Measurements from ENCODE around the gene MAP3K13.

Gene MAP3K13

DNA sequence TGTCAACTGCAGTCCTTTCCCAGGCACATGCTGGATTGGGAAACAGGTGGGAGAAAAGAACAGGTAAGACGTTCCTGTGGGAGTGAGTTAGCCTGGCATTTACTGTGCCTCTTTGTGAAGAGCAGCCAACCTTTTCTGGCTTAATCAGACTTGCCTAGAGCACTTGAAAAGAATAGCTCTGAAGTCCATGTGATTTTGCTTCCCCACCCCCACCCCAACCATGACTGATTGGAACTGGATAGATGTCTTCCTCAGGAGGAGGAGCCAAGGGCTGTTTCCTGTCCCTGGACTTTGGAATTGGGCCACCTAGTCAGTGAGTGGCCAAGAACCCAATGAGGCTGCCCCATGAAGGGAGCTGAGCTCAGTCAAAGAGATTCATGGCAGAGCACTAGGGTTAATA lies 140.6 kb downstream of the MAP3K13 start:
- no peak for DNase-seq (ENCODE audit: low spot score)
- Histone ChIP-seq H4K8ac (ENCODE audit: low read depth, low read length) (no peak overlapping the region), H2BK12ac (ENCODE audit: low read length) (no peak overlapping the region), H3K27ac (replicated peaks; ENCODE audit: low read length) (no peak overlapping the region), H3K79me1 (ENCODE audit: low read depth, low read length) (no peaks in the 10 kb centered on the region), H3K9ac (ENCODE audit: low read depth, low read length, poor library complexity) (no peak overlapping the region), H2BK15ac (ENCODE audit: low read length) (no peak overlapping the region), H3K9me3 (replicated peaks in 1 of 2; ENCODE audit: control insufficient read depth in 2 of 2, insufficient read depth in 1 of 2, low read depth in 1 of 2, low read length in 2 of 2) (no peaks in the 10 kb centered on the region), H4K91ac (ENCODE audit: low read depth, low read length, poor library complexity) (no peak overlapping the region), H3K14ac (ENCODE audit: low read length) (no peak overlapping the region), H3K27me3 (ENCODE audit: control insufficient read depth in 3 of 3, insufficient read depth in 3 of 3, low read depth in 1 of 3, low read length in 3 of 3) (peaks cover 0 to 12% (median 2%) of the 10 kb centered on the region in 3 experiments), H3K18ac (ENCODE audit: low read length) (no peak overlapping the region), H2BK120ac (ENCODE audit: low read depth, low read length) (no peak overlapping the region), H3K4me3 (ENCODE audit: low read length in 2 of 2) (peak overlapping the region in 1 of 2 donors; percentile 27), H2BK5ac (ENCODE audit: low read length) (no peak overlapping the region), H3K23ac (ENCODE audit: low read depth, low read length, poor library complexity) (no peak overlapping the region), H3K4me2 (ENCODE audit: insufficient read depth, low read length, poor library complexity, severe bottlenecking) (no peak overlapping the region), H2AFZ (ENCODE audit: low read length) (peak overlapping the region; percentile 26), H3K36me3 (replicated peaks in 1 of 2; ENCODE audit: control insufficient read depth in 2 of 2, insufficient read depth in 2 of 2, low read length in 2 of 2) (no peaks in the 10 kb centered on the region), H3K4ac (ENCODE audit: low read length) (no peak overlapping the region), H2AK5ac (ENCODE audit: low read depth, low read length) (no peak overlapping the region), H3K4me1 (ENCODE audit: control insufficient read depth in 2 of 2, insufficient read depth in 1 of 2, low read depth in 1 of 2, low read length in 2 of 2) (no peaks in the 10 kb centered on the region)
- no CpG with 5 or more reads among the region's 1 CpG for WGBS, 2 donors (ENCODE audit: extremely low coverage in 2 of 2, insufficient read length in 2 of 2, insufficient replicate concordance in 1 of 2)

DNA sequence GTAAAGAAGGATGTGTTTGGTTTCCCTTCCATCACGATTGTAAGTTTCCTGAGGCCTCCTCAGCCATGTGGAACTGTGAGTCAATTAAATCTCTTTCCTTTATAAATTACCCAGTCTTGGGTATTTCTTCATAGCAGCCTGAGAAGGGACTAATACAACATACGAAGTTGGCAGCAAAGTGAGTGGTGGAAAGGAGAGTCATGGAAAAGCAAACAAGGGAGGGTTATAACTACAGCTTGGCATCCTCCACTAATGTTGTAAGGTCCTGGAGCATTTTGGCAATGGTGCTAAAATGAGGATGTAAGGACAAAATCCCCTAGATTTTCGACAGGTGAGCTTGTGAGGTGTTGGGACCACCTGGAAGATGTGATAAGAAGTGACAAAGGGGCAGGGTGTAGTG lies 141.7 kb downstream of the MAP3K13 start:
- H3K27me3 ChIP-seq (ENCODE audit: control insufficient read depth in 3 of 3, insufficient read depth in 3 of 3, low read depth in 1 of 3, low read length in 3 of 3), result peaks cover 0 to 12% (median 2%) of the 10 kb centered on the region in 3 experiments
- H2BK12ac ChIP-seq (ENCODE audit: low read length), result no peak overlapping the region
- no peak overlapping the region for H4K8ac ChIP-seq (ENCODE audit: low read depth, low read length)
- no peak overlapping the region for H2BK120ac ChIP-seq (ENCODE audit: low read depth, low read length)
- no peaks in the 10 kb centered on the region for H3K36me3 ChIP-seq (replicated peaks in 1 of 2; ENCODE audit: control insufficient read depth in 2 of 2, insufficient read depth in 2 of 2, low read length in 2 of 2)
- no peak overlapping the region for H3K18ac ChIP-seq (ENCODE audit: low read length)
- H3K4ac ChIP-seq (ENCODE audit: low read length), result no peak overlapping the region
- no peak overlapping the region for H2BK15ac ChIP-seq (ENCODE audit: low read length)
- H2AFZ ChIP-seq (ENCODE audit: low read length), result no peak overlapping the region
- H2BK5ac ChIP-seq (ENCODE audit: low read length), result no peak overlapping the region
- H3K4me3 ChIP-seq (ENCODE audit: low read length in 2 of 2), result no peak overlapping the region
- no peak for DNase-seq (ENCODE audit: low spot score)
- WGBS, 2 donors (ENCODE audit: extremely low coverage in 2 of 2, insufficient read length in 2 of 2, insufficient replicate concordance in 1 of 2), result no CpG with 5 or more reads among the region's 3 CpGs
- no peaks in the 10 kb centered on the region for H3K79me1 ChIP-seq (ENCODE audit: low read depth, low read length)
- no peak overlapping the region for H3K9ac ChIP-seq (ENCODE audit: low read depth, low read length, poor library complexity)
- no peak overlapping the region for H3K23ac ChIP-seq (ENCODE audit: low read depth, low read length, poor library complexity)
- no peak overlapping the region for H2AK5ac ChIP-seq (ENCODE audit: low read depth, low read length)
- H4K91ac ChIP-seq (ENCODE audit: low read depth, low read length, poor library complexity), result no peak overlapping the region
- H3K4me2 ChIP-seq (ENCODE audit: insufficient read depth, low read length, poor library complexity, severe bottlenecking), result no peak overlapping the region
- no peak overlapping the region for H3K14ac ChIP-seq (ENCODE audit: low read length)
- H3K27ac ChIP-seq (replicated peaks; ENCODE audit: low read length), result no peak overlapping the region
- H3K9me3 ChIP-seq (replicated peaks in 1 of 2; ENCODE audit: control insufficient read depth in 2 of 2, insufficient read depth in 1 of 2, low read depth in 1 of 2, low read length in 2 of 2), result no peaks in the 10 kb centered on the region
- H3K4me1 ChIP-seq (ENCODE audit: control insufficient read depth in 2 of 2, insufficient read depth in 1 of 2, low read depth in 1 of 2, low read length in 2 of 2), result no peaks in the 10 kb centered on the region

DNA sequence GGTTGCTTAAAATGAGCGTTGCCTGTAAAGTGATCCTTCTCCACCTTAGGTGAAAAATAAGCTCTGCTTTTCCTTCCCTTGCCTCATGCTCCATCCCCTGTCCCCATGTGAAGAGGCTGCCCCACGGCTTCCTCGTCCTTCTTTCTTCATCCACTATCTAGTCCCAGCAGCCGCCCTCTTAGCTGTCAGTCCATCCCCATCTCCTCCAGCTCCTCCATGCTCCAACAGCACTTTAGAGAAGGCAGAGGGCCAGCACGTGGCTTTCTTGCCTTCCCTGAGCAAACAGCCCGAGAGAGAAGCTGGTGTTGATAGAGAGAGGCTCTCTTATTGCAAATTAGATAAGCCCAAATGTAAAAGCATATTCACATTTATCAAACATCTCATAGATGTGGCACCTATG lies 144.9 kb downstream of the MAP3K13 start:
- Histone ChIP-seq H3K9ac (ENCODE audit: low read depth, low read length, poor library complexity) (no peak overlapping the region), H2BK12ac (ENCODE audit: low read length) (no peak overlapping the region), H3K27me3 (ENCODE audit: control insufficient read depth in 3 of 3, insufficient read depth in 3 of 3, low read depth in 1 of 3, low read length in 3 of 3) (peaks cover 0 to 16% (median 0%) of the 10 kb centered on the region in 3 experiments), H3K4me1 (ENCODE audit: control insufficient read depth in 2 of 2, insufficient read depth in 1 of 2, low read depth in 1 of 2, low read length in 2 of 2) (no peaks in the 10 kb centered on the region), H2AK5ac (ENCODE audit: low read depth, low read length) (no peak overlapping the region), H4K8ac (ENCODE audit: low read depth, low read length) (no peak overlapping the region), H2BK5ac (ENCODE audit: low read length) (no peak overlapping the region), H3K4me3 (ENCODE audit: low read length in 2 of 2) (no peak overlapping the region), H2BK120ac (ENCODE audit: low read depth, low read length) (no peak overlapping the region), H3K4me2 (ENCODE audit: insufficient read depth, low read length, poor library complexity, severe bottlenecking) (no peak overlapping the region), H3K9me3 (replicated peaks in 1 of 2; ENCODE audit: control insufficient read depth in 2 of 2, insufficient read depth in 1 of 2, low read depth in 1 of 2, low read length in 2 of 2) (no peaks in the 10 kb centered on the region), H4K91ac (ENCODE audit: low read depth, low read length, poor library complexity) (no peak overlapping the region), H3K4ac (ENCODE audit: low read length) (no peak overlapping the region), H3K79me1 (ENCODE audit: low read depth, low read length) (no peaks in the 10 kb centered on the region), H2AFZ (ENCODE audit: low read length) (peak overlapping the region; percentile 59), H2BK15ac (ENCODE audit: low read length) (no peak overlapping the region), H3K23ac (ENCODE audit: low read depth, low read length, poor library complexity) (no peak overlapping the region), H3K27ac (replicated peaks; ENCODE audit: low read length) (no peak overlapping the region), H3K14ac (ENCODE audit: low read length) (no peak overlapping the region), H3K36me3 (replicated peaks in 1 of 2; ENCODE audit: control insufficient read depth in 2 of 2, insufficient read depth in 2 of 2, low read length in 2 of 2) (no peaks in the 10 kb centered on the region), H3K18ac (ENCODE audit: low read length) (no peak overlapping the region)
- DNase-seq (ENCODE audit: low spot score), result no peak
- no CpG with 5 or more reads among the region's 6 CpGs for WGBS, 2 donors (ENCODE audit: extremely low coverage in 2 of 2, insufficient read length in 2 of 2, insufficient replicate concordance in 1 of 2)

DNA sequence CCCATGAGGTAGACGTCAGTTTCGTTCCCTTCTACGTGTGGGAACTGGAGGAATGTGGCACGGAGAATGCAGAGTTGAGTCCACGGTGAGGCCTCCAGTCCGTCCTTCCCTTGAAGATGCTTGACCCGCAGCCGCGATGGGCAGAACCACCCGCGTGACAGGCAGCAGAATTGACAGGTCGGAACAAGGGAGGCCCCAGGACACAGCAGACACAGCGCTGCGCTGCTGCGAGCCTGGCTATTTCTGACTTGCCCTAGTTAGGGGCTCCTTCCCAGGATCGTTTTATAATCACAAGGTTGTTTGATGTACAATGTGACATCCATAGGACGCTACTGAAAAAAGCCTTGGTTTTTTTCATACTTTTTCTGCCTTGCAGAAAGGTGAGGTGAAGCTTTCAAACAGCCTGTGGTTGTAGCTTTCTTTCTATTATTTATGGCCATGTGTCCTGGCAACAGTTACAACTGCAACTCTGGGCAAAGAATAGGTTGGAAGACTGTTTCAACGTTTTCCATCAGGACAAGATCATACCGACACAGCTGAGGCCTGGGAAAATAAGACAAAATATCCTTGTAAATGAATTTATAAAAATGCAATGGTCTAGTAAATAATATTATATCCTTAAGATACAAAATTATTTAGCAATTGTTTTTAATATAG lies 145.5 kb downstream of the MAP3K13 start:
- Histone ChIP-seq H3K27me3 (ENCODE audit: control insufficient read depth in 3 of 3, insufficient read depth in 3 of 3, low read depth in 1 of 3, low read length in 3 of 3) (peaks cover 0 to 16% (median 0%) of the 10 kb centered on the region in 3 experiments), H3K9me3 (replicated peaks in 1 of 2; ENCODE audit: control insufficient read depth in 2 of 2, insufficient read depth in 1 of 2, low read depth in 1 of 2, low read length in 2 of 2) (no peaks in the 10 kb centered on the region), H4K91ac (ENCODE audit: low read depth, low read length, poor library complexity) (no peak overlapping the region), H3K4ac (ENCODE audit: low read length) (no peak overlapping the region), H2BK15ac (ENCODE audit: low read length) (no peak overlapping the region), H2AK5ac (ENCODE audit: low read depth, low read length) (no peak overlapping the region), H2BK5ac (ENCODE audit: low read length) (no peak overlapping the region), H3K9ac (ENCODE audit: low read depth, low read length, poor library complexity) (no peak overlapping the region), H3K23ac (ENCODE audit: low read depth, low read length, poor library complexity) (no peak overlapping the region), H3K36me3 (replicated peaks in 1 of 2; ENCODE audit: control insufficient read depth in 2 of 2, insufficient read depth in 2 of 2, low read length in 2 of 2) (no peaks in the 10 kb centered on the region), H3K4me1 (ENCODE audit: control insufficient read depth in 2 of 2, insufficient read depth in 1 of 2, low read depth in 1 of 2, low read length in 2 of 2) (no peaks in the 10 kb centered on the region), H2BK12ac (ENCODE audit: low read length) (no peak overlapping the region), H2AFZ (ENCODE audit: low read length) (no peak overlapping the region), H3K18ac (ENCODE audit: low read length) (no peak overlapping the region), H2BK120ac (ENCODE audit: low read depth, low read length) (no peak overlapping the region), H3K4me2 (ENCODE audit: insufficient read depth, low read length, poor library complexity, severe bottlenecking) (no peak overlapping the region), H3K27ac (replicated peaks; ENCODE audit: low read length) (no peak overlapping the region), H3K14ac (ENCODE audit: low read length) (no peak overlapping the region), H3K4me3 (ENCODE audit: low read length in 2 of 2) (no peak overlapping the region), H4K8ac (ENCODE audit: low read depth, low read length) (no peak overlapping the region), H3K79me1 (ENCODE audit: low read depth, low read length) (no peaks in the 10 kb centered on the region)
- no CpG with 5 or more reads among the region's 19 CpGs for WGBS, 2 donors (ENCODE audit: extremely low coverage in 2 of 2, insufficient read length in 2 of 2, insufficient replicate concordance in 1 of 2)
- DNase-seq (ENCODE audit: low spot score), result no peak
